Measurements from ENCODE around the gene GRK4.
"Not testable (repeated sequence)": the region's sequence is repeated elsewhere in the genome, so short reads cannot be mapped to it uniquely, and the experiment has no call there.

GRK4 gene

DNA sequence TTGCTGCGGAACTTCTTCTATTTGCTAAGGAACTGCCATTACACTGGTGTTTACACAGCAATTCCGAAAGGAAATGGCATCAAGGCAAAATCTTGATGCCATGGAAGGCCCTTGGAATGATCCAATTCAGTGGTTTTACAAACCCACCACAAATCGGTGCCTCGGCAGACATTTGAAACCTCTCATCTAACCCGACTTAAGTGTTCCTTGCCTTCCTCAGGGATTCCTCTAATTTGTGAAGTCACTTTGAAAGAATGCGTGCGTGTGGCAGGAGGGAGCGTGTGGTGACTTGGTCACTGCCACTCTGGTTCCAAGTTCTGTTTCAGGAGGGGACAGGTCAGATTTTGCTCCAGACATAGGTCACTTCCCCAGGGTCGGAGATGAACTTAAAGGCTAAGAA lies 4.9 kb upstream of the GRK4 start:
- no peak for DNase-seq (ENCODE audit: low read depth in 1 of 2, low spot score in 1 of 2)

DNA sequence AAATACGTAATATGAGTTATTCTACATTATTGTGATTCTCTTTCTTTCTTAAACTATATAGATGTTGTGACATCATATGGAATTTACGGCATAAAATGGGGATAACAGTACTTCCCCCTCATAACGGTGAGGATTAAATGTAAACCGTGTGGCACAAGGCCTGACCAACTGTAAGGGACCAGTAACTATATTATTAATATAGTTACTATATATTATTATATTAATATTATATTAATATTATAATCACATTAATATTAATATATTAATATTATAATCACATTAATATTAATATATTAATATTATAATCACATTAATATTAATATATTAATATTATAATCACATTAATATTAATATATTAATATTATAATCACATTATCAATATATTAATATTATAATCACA lies 2.9 kb upstream of the GRK4 start:
- not testable (repeated sequence) for DNase-seq (ENCODE audit: low read depth in 1 of 2, low spot score in 1 of 2)

DNA sequence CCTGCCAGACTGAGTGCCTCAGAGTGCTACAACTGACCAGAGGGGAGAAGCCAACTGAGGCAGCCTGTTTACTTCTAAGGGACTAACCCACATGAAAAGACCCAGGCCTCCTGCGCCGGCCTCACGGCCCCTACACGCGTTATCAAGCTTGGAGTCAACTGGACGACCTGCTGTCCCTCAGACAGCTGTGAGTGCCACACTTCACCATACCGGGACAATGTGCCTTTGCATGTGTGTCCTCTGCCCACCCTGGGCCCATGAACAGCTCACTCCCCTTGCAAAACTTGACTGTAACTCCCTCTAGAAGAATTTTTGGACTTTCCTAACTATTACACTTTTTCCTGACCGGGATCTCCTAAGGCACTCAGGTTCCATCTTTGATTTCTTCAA lies 2.0 kb upstream of the GRK4 start:
- no peak for DNase-seq (ENCODE audit: low read depth in 1 of 2, low spot score in 1 of 2)

DNA sequence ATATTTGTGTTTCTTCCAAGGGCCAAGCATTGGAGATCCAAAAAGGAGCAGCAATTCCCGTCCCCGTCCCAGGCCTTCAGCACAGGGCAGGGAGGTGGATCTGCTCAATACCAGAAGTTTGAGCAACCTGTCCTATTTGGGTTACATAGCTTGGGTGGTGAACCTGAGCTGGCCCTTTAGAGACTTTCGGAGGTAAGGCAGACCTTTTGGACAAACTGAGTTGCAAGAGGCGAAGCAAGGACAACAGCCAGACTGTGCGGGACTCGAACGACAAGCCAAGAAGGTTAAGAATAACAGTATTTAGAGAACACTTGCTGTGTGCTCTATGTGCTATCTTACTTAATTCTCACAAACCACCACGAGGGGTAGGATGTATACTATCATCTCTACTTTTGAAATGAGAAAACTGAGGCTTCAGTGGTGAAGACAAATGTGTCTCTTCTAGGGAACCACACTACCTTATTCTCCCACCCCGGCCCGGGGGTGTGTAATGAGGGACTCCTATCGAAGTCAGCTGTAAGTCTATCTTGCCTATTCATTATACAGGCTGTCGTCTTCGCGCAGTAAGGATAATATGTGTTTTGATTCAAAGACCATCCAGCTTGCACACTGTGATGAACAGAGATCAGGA lies 1.4 kb upstream of the GRK4 start:
- peak in 1 of 2 donors; percentile 37 for DNase-seq (ENCODE audit: low read depth in 1 of 2, low spot score in 1 of 2)

- DNase-seq (ENCODE audit: low read depth in 1 of 2, low spot score in 1 of 2): peak in 1 of 2 donors; percentile 18
Observed at GRCh38 chr4:2962614-2963174, 677 bp upstream of the GRK4 start.

GRCh38 chr4:2963966-2964471 lies 648 bp downstream of the GRK4 start:
- no peak for DNase-seq (ENCODE audit: low read depth in 1 of 2, low spot score in 1 of 2)

- DNase-seq (ENCODE audit: low read depth in 1 of 2, low spot score in 1 of 2): no peak
Observed at GRCh38 chr4:2964706-2965258, 1.4 kb downstream of the GRK4 start.

DNA sequence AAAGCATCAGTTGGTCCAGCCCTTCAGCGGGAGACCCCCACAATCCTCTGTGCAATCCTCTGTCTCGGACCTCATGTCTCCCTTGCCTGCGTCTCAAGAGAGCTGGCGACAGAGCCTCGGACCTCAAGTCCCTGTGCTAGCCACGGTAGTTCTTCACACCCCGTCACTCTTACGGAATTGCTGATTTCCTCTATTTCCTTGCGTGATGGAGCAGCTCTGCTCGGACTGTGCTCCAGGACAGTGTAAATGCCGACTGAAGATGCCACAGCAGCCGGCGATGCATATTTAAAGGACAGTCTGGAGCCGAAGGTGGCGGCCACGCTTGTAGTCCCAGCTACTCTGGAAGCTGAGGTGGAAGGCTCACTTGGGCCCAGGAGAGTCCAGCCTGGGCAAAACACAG lies 1.9 kb downstream of the GRK4 start:
- DNase-seq (ENCODE audit: low read depth in 1 of 2, low spot score in 1 of 2): no peak

DNA sequence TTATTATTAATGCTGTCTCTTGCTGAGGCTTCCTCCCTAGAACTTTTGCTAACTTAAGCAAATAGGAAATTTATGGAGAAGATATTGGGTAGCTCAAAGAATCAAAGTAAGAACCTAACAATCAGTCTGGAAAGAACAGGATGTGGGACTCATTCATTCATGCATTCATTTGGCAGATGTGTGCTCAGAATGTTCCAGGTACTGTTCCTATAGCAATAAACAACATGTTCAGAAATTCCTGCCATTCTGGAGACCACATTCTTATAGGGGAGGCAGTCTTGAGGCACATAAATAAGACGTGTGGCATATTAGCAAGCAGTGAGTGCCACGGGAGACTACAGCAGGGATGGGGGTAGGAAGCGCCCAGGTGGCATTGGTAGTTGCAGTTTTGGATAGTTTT lies 5.0 kb downstream of the GRK4 start:
- no peak for DNase-seq (ENCODE audit: low read depth in 1 of 2, low spot score in 1 of 2)

DNA sequence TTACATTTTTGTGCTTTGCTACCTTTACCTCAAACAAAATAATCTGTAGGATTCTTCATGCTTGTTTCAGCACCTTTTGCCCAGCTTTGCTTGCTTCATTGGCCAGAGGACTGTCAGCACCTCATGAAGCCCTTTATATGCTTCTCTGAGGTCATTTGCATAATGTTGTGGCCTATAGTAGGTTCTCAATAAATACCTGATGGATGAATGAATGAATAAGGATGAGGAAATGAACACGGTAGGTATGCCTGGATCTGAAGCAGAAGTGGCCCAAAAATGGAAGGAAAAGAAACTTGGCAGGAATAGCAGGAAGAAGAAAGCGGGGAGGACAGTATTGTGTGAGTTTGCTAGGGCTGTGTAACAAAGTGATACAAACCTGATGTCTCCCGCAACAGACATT lies 7.9 kb downstream of the GRK4 start:
- no peak for DNase-seq (ENCODE audit: low read depth in 1 of 2, low spot score in 1 of 2)

- no peak for DNase-seq (ENCODE audit: low read depth in 1 of 2, low spot score in 1 of 2)
Observed at GRCh38 chr4:2977211-2978088, 14.1 kb downstream of the GRK4 start.

- no peak for DNase-seq (ENCODE audit: low read depth in 1 of 2, low spot score in 1 of 2)
Observed at GRCh38 chr4:2981256-2981819, 18.0 kb downstream of the GRK4 start.

DNA sequence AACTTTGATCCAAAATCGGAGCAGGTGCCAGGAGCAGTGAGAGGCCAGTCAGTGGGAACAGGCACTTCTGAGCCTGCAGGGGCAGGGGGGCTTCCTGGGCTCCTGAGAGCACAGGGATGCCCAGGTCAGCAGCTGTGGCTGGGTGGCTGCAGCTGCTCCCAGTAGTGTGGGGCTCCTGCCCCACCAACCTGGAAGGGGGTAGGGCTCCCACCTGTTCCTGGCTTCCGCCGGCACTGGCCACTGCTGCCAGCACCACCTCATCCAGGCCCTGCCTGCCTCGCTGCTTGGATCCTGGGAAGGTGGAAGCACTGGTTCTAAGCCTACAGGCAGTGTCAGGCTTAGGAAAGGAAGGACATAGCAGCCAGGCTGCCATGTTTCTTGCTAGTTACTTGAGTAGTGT lies 18.6 kb downstream of the GRK4 start:
- DNase-seq (ENCODE audit: low read depth in 1 of 2, low spot score in 1 of 2): no peak

- not testable (repeated sequence) for DNase-seq (ENCODE audit: low read depth in 1 of 2, low spot score in 1 of 2)
Observed at GRCh38 chr4:2983715-2984114, 20.3 kb downstream of the GRK4 start.

DNA sequence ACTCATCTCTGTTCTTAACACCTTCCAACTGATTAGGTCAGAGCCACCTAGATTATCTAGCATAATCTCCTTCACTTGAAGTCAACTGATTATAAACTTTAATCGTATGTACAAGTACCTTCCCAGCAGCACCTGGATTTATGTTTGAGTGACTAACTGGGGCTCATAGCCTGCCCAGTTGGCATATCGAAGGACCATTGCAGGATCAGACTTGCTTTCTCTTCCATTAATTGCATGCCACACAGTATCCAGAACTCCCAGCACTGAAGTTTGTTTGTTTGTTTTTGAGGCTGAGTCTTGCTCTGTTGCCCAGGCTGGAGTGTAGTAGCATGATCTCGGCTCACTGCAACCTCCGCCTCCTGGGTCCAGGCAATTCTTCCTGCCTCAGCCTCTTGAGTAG lies 27.9 kb downstream of the GRK4 start:
- DNase-seq (ENCODE audit: low read depth in 1 of 2, low spot score in 1 of 2): no peak

DNA sequence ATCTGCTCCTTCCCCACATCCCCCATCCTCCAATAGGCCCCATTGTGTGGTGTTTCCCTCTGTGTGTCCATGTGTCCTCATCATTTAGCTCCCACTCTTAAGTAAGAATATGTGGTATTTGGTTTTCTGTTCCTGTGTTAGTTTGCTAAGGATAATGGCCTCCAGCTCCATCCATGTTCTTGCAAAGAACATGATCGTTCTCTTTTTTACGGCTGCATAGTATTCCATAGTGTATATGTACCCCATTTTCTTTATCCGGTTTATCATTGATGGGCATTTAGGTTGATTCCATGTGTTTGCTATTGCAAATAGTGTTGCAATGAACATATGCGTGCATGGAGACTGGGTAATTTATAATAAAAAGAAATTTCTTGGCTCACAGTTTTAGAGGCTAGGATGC lies 31.5 kb downstream of the GRK4 start:
- DNase-seq (ENCODE audit: low read depth in 1 of 2, low spot score in 1 of 2): no peak

GRCh38 chr4:2995546-2996265 lies 32.3 kb downstream of the GRK4 start:
- no peak for DNase-seq (ENCODE audit: low read depth in 1 of 2, low spot score in 1 of 2)

- DNase-seq (ENCODE audit: low read depth in 1 of 2, low spot score in 1 of 2): no peak
Observed at GRCh38 chr4:2996415-2996814, 33.0 kb downstream of the GRK4 start.

DNA sequence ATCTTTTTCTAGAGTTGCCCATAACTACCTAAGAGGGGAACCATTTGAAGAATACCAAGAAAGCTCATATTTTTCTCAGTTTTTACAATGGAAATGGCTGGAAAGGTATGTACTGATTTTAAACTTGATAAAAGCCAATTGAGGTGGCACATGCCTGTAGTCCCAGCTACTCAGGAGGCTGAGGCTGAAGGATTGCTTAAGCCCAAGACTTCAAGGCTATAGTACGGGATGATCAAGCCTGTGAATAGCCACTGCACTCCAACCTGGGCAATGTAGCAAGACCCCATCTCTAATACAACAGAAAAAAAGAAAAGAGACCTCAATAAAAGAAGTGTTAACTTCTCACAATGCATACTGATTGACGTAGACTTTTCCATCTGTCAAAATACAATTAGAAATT lies 44.4 kb downstream of the GRK4 start:
- no peak for DNase-seq (ENCODE audit: low read depth in 1 of 2, low spot score in 1 of 2)

DNA sequence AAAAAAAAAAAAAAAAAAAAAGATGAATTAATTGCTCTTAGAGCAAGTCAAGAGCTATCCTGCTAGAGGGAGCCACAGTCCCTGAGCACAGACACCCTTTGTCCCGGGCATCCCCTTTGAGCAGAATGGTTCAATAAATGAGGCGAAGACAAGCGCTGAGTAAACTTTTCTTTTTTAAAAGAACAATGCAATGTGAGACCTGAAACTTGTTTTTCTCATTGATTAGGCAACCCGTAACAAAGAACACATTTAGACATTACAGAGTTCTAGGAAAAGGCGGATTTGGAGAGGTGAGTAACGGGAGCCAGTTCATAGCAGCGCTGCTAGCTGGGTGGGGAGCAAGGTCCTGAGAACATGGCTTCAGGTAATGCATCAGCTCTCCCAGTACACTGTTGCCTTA lies 46.1 kb downstream of the GRK4 start:
- DNase-seq (ENCODE audit: low read depth in 1 of 2, low spot score in 1 of 2): no peak

DNA sequence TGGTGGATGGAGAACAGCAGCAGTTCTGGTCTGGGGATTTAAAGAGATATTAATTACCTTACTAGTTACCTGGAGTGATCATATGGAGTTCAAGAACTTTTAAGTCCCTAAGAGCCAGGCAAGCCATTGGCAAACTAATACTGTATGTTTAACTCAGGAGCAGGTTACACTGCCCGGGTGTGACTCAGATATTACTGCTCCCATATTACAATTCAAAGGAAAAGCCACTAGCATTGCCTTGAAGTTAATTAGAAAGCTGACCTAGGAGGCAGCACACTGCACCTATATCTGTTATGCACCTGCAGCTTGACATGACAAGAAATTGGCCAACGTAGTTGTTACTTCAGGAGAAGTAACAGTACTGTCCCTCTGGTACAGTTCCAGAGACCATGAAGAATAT lies 47.2 kb downstream of the GRK4 start:
- DNase-seq (ENCODE audit: low read depth in 1 of 2, low spot score in 1 of 2): no peak
